Measurements from ENCODE around the gene ARFGEF2. TPM values are rescaled to one million over a fixed set of nuclear protein-coding genes. Genes with fewer than 3 reads are reported as not detected.
"Not testable (repeated sequence)": the region's sequence is repeated elsewhere in the genome, so short reads cannot be mapped to it uniquely, and the experiment has no call there.

The ARFGEF2 gene
- total and polyA plus RNA-seq, 2 of the 8 experiments (the other 6 are each of a cell fraction or from before 2014, with no cell fraction given) = 8.1 to 21.8 TPM

GRCh38 chr20:49082295-49082694, 160.8 kb downstream of the ARFGEF2 start:
- H3K14ac ChIP-seq (ENCODE audit: insufficient read length); H3K79me1 ChIP-seq (ENCODE audit: low read depth, low read length); FAIRE-seq; H3K4me3 ChIP-seq (ENCODE audit: extremely low read depth in 1 of 4, insufficient read depth in 2 of 4, low read depth in 3 of 4, low read length in 4 of 4); H3K4ac ChIP-seq (replicated peaks; ENCODE audit: insufficient read length, low read depth, low read length); H3K79me2 ChIP-seq (ENCODE audit: control insufficient read depth in 1 of 2, insufficient read depth in 2 of 2, low read length in 2 of 2); H2AK5ac ChIP-seq (ENCODE audit: low read depth, low read length); H4K20me1 ChIP-seq (replicated peaks in 1 of 2; ENCODE audit: control insufficient read depth in 1 of 2, insufficient read depth in 2 of 2, low read length in 2 of 2); H3K27ac ChIP-seq (ENCODE audit: low read depth, low read length); H3K18ac ChIP-seq (ENCODE audit: extremely low read depth, low read length); H4K8ac ChIP-seq (ENCODE audit: extremely low read depth, insufficient read depth, low read length); H2AFZ ChIP-seq (ENCODE audit: low read length); H3K9ac ChIP-seq (replicated peaks in 1 of 4; ENCODE audit: extremely low read depth in 1 of 4, low read depth in 3 of 4, low read length in 3 of 4); H2BK12ac ChIP-seq (ENCODE audit: low read depth, low read length); DNase-seq (ENCODE audit: low read depth in 1 of 2, low spot score in 2 of 2); H2BK20ac ChIP-seq (ENCODE audit: low read length); H4K5ac ChIP-seq (ENCODE audit: insufficient read length, low read depth, low read length); H3K4me1 ChIP-seq (replicated peaks in 1 of 4; ENCODE audit: control insufficient read depth in 3 of 4, insufficient read depth in 4 of 4, low read length in 3 of 4); H3K9me3 ChIP-seq (ENCODE audit: insufficient read depth in 2 of 2, low read depth in 1 of 2, low read length in 1 of 2); H2BK5ac ChIP-seq (ENCODE audit: low read depth, low read length); H3K27me3 ChIP-seq (replicated peaks in 1 of 4; ENCODE audit: control insufficient read depth in 3 of 4, extremely low read depth in 1 of 4, insufficient read depth in 3 of 4, low read length in 3 of 4); H3K23me2 ChIP-seq (ENCODE audit: low read depth, low read length); H2BK15ac ChIP-seq (ENCODE audit: low read length); H3K23ac ChIP-seq (ENCODE audit: insufficient read length); H3K56ac ChIP-seq (replicated peaks; ENCODE audit: insufficient read length, low read depth, low read length); H4K91ac ChIP-seq (replicated peaks; ENCODE audit: insufficient read length, low read length); H3K4me2 ChIP-seq (ENCODE audit: insufficient read depth in 1 of 2, low read depth in 2 of 2, low read length in 2 of 2); H2BK120ac ChIP-seq (replicated peaks; ENCODE audit: low read depth, low read length): not testable (repeated sequence)
- H3K36me3 ChIP-seq (ENCODE audit: control insufficient read depth in 2 of 4, insufficient read depth in 4 of 4, low read length in 3 of 4) = peaks cover 41 to 99% (median 78%) of the 10 kb centered on the region in 4 experiments
- CTCF ChIA-PET (ENCODE audit: partially characterized antibody) = interaction anchor here (0.7 kb wide), 1 partner anchor 22 kb away, joined by 3 read pairs; no protein-coding TSS in a partner anchor
- POLR2A ChIA-PET (ENCODE audit: partially characterized antibody) = interaction anchor here (1.6 to 2.1 kb wide), 2 partner anchors 19 to 31 kb away, joined by 3 to 6 read pairs; no protein-coding TSS in a partner anchor
- 93% methylated on average over 12 of the region's 12 CpGs; no CpG with 5 or more reads in 1 of the 2 experiments for whole genome bisulfite sequencing, 2 experiments (ENCODE audit: extremely low coverage in 1 of 2, insufficient coverage in 1 of 2, insufficient read length in 1 of 2, insufficient replicate concordance in 2 of 2, low coverage in 1 of 2, low lambda C conversion rate in 2 of 2, missing lambda C conversion rate in 1 of 2)

Small RNA genes within 50 kb of the gene (small RNA-seq; reads per million reads assigned to genes)
- gene SNAP23P1 (ENCODE audit: insufficient read depth) = not detected

Other genes with a start within 250 kb of the ARFGEF2 start
- 12.8 and 13.5 TPM in 2 replicates for gene PREX1, start 93.7 kb upstream of the ARFGEF2 start, total RNA-seq (2021; fragmentation: NEBNext Ultra II Directional; extraction: Animal tissue kit (Norgen Biotek cat#: 25700))
- 10.7 and 13.4 TPM in 2 replicates for gene PREX1, start 93.7 kb upstream of the ARFGEF2 start, polyA plus RNA-seq (2011; rRNA removed)
- gene CSE1L, start 124.6 kb downstream of the ARFGEF2 start, total RNA-seq (2021; fragmentation: NEBNext Ultra II Directional; extraction: Animal tissue kit (Norgen Biotek cat#: 25700)) = 252 and 269 TPM in 2 replicates
- gene CSE1L, start 124.6 kb downstream of the ARFGEF2 start, polyA plus RNA-seq (2011; rRNA removed) = 48.6 and 94.1 TPM in 2 replicates

All from H1 (cell line).